NOMO-1 treated with DMSO at 0.1 percent for 48 hours (cell line): Measurements from ENCODE around the gene BRD9.
"Not testable (repeated sequence)": the region's sequence is repeated elsewhere in the genome, so short reads cannot be mapped to it uniquely, and the experiment has no call there.

Experiments
- DNase-seq: peaks from one replicate; lab custom pipeline; 2025; ENCODE audit not compliant: unreplicated experiment; lab: John Stamatoyannopoulos, UW

The BRD9 gene

GRCh38 chr5:923281-923873, 30.8 kb upstream of the BRD9 start:
- peak; percentile 85 for DNase-seq

GRCh38 chr5:922436-923280, 30.1 kb upstream of the BRD9 start:
- no peak for DNase-seq

- DNase-seq, result no peak
Measured at GRCh38 chr5:921456-922435, 29.1 kb upstream of the BRD9 start.

GRCh38 chr5:920321-920720, 27.7 kb upstream of the BRD9 start:
- DNase-seq, result no peak

GRCh38 chr5:919356-920000, 26.9 kb upstream of the BRD9 start:
- no peak for DNase-seq

- not testable (repeated sequence) for DNase-seq
Measured at GRCh38 chr5:918717-919116, 26.1 kb upstream of the BRD9 start.

- no peak for DNase-seq
Measured at GRCh38 chr5:916441-917293, 24.1 kb upstream of the BRD9 start.

GRCh38 chr5:915946-916345, 23.3 kb upstream of the BRD9 start:
- no peak for DNase-seq

GRCh38 chr5:915346-915745, 22.7 kb upstream of the BRD9 start:
- not testable (repeated sequence) for DNase-seq

GRCh38 chr5:914612-915011, 22.0 kb upstream of the BRD9 start:
- no peak for DNase-seq

- DNase-seq, result no peak
Measured at GRCh38 chr5:914174-914573, 21.6 kb upstream of the BRD9 start.

GRCh38 chr5:912280-913091, 19.9 kb upstream of the BRD9 start:
- no peak for DNase-seq

GRCh38 chr5:911601-912000, 19.0 kb upstream of the BRD9 start:
- DNase-seq, result no peak

- DNase-seq, result no peak
Measured at GRCh38 chr5:910769-911160, 18.2 kb upstream of the BRD9 start.

GRCh38 chr5:909994-910768, 17.6 kb upstream of the BRD9 start:
- no peak for DNase-seq

- DNase-seq, result no peak
Measured at GRCh38 chr5:909086-909485, 16.5 kb upstream of the BRD9 start.

- DNase-seq, result no peak
Measured at GRCh38 chr5:908172-908571, 15.6 kb upstream of the BRD9 start.

GRCh38 chr5:907366-907910, 14.8 kb upstream of the BRD9 start:
- DNase-seq, result no peak
